Measurements from ENCODE around the gene BTLA. TPM values are rescaled to one million over a fixed set of nuclear protein-coding genes. Genes with fewer than 3 reads are reported as not detected.
"Not testable (repeated sequence)": the region's sequence is repeated elsewhere in the genome, so short reads cannot be mapped to it uniquely, and the experiment has no call there.

Gene BTLA, protein sequence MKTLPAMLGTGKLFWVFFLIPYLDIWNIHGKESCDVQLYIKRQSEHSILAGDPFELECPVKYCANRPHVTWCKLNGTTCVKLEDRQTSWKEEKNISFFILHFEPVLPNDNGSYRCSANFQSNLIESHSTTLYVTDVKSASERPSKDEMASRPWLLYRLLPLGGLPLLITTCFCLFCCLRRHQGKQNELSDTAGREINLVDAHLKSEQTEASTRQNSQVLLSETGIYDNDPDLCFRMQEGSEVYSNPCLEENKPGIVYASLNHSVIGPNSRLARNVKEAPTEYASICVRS
- total RNA-seq (10 to 100 TPM in 1 of 2 donors, 1 to 10 TPM in 1; 9.4 to 16.0 TPM), total RNA-seq (13.1 to 20.5 reads per million in 2 donors)

DNA sequence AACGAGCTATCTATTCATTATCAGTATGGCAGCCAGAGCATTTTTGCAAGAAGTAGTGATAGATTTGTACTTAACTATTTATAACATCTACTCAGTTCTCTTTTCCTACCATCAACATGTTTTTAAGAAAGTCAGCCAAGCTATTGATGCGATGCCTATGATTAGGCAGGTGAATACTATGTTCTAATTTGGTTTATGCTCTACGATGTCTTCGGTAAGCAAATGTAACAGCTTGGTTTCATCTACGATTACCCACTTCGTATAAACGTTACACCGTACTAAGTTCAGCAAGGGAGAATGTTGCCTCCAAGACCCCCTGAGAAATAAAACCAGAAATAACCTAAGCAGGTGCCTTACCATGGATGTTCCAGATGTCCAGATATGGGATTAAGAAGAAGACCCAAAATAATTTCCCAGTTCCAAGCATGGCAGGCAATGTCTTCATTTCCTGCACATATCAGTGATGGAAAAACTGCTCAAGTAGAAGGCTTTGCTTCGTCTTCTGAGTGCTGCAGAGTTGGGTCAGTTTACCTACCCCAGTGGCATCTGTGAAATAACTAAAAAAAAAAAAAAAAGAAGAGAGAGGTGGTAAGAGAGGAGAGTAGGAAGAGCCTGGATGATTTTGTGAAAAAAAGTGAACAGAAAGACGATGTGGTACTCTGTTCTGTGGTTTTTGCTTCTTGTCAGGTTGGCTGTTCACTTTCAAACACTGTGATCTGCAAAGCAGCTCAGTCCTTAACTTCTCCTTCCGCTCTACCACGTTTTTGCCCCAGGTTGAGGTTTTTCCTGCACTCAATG, at the start of gene BTLA:
Gene BTLA (minus strand): TSS at position 559 of the 798 bp plus-strand sequence. CDS start 114 bp downstream, at position 445.
- peaks cover 3% of the 10 kb centered on the region for H3K36me3 Mint-ChIP-seq (ENCODE audit: low read depth)
- H3K4me1 Mint-ChIP-seq = peaks cover 41% of the 10 kb centered on the region

DNA sequence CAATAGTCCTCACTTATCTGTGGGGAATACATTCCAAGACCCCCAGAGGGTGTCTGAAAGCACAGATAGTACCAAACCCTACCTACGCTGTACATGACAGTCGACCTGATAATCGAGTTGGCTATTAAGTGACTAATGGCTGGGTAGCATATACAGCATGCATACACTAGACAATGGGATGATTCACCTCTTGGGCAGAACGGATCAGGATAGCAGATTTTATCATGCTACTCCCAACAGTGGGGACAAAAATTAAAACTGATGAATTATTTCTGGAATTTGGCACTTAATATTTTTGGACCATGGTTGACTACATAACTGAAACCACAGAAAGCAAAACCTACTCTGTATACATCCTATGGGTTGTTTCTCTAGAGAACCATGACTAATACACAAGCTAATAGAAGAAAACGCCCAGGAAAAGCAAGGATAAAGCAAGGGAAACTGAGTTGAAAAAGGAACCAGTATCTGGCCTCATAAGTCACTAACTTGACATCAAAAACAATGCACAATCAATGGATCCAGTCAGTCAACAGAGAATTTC, 47.0 kb upstream of the BTLA start:
- peaks cover 2% of the 10 kb centered on the region for H3K36me3 Mint-ChIP-seq (ENCODE audit: low read depth)

More for the DNA sequence above, at the start of gene BTLA:
- no peaks in the 10 kb centered on the region for H3K9me3 ChIP-seq (ENCODE audit: control insufficient read depth, low read length, poor library complexity, severe bottlenecking)
- peak within 1 kb of the TSS; percentile 95 for H3K4me3 Mint-ChIP-seq
- ATAC-seq (peak; percentile 66), DNase-seq (no peak)
- H3K27me3 Mint-ChIP-seq = no peaks in the 10 kb centered on the region
- H3K27ac Mint-ChIP-seq = peak within 1 kb of the TSS; percentile 98

DNA sequence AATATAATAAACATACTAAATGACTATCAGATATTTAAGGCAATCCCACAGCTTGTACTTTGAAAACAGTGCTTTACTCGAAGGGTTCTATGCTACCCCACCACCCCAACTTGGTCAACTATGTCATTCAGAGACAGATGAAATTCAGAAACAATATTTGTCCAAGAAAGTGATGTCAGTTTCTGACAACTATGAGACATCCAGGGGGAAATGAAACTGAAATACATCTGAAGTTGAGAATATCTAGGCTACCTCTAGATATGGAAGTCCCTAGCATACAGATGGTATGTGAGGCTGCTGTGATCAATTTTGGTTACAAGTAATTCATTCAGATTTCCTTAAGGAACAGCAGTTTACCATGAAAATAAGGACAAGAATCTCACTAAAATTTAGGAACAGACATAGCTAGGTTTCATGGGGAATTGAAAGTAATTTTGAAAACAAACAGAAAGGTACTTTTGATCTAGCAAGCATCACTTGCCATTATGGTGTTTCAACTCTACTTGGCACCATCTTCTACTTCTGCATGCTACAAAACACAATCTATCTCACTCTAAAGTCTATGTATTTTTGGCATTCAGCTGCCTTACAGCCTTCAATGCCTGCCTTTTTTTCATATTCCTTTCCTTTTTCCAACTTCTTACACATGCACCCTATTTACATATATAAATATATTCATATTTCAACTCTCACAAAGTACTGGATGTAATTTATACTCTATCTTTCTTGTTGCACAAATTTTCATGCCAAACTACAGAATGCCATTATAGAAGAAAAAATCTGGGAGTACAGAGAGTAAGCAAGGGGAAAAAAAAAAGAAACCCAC, 40.8 kb upstream of the BTLA start:
- no peak for ATAC-seq
- H3K27ac Mint-ChIP-seq = peak overlapping the region; percentile 84

More for the DNA sequence above, 47.0 kb upstream of the BTLA start:
- no peak for DNase-seq
- H3K9me3 ChIP-seq (ENCODE audit: control insufficient read depth, low read length, poor library complexity, severe bottlenecking) = no peaks in the 10 kb centered on the region
- peak overlapping the region; percentile 3 for H3K27ac Mint-ChIP-seq
- H3K27me3 Mint-ChIP-seq = no peaks in the 10 kb centered on the region
- ATAC-seq = no peak
- H3K4me3 Mint-ChIP-seq = no peak overlapping the region
- H3K4me1 Mint-ChIP-seq = peaks cover 8% of the 10 kb centered on the region

DNA sequence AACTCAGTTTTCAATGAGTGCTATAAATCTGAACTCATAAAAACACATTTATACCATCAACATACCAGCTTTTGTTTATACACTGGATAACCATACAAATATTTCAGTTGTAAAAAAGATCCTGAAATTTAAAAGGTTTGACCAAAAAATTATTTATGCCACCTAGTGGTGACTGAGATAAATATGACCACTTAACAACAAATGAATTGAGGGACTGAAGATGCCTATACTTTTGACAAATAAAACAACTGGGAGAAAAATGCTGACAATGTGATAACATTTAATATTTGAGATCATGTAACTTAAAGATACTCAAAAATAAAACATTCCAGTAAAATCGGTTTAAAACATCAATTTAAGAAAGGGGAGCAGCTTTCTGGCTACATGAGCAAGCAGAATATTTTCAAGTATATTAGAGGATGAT, 32.1 kb upstream of the BTLA start:
- Mint-ChIP-seq H3K27me3 (no peaks in the 10 kb centered on the region), H3K27ac (peak overlapping the region; percentile 66), H3K4me3 (no peak overlapping the region), H3K4me1 (peaks cover 5% of the 10 kb centered on the region), H3K36me3 (ENCODE audit: low read depth) (peaks cover 7% of the 10 kb centered on the region)
- H3K9me3 ChIP-seq (ENCODE audit: control insufficient read depth, low read length, poor library complexity, severe bottlenecking) = no peaks in the 10 kb centered on the region
- DNase-seq = no peak
- ATAC-seq = no peak

More for the DNA sequence above, 40.8 kb upstream of the BTLA start:
- H3K36me3 Mint-ChIP-seq (ENCODE audit: low read depth) = peaks cover 12% of the 10 kb centered on the region
- no peaks in the 10 kb centered on the region for H3K27me3 Mint-ChIP-seq
- H3K4me1 Mint-ChIP-seq = peaks cover 20% of the 10 kb centered on the region
- H3K9me3 ChIP-seq (ENCODE audit: control insufficient read depth, low read length, poor library complexity, severe bottlenecking) = no peaks in the 10 kb centered on the region
- no peak for DNase-seq
- no peak overlapping the region for H3K4me3 Mint-ChIP-seq

DNA sequence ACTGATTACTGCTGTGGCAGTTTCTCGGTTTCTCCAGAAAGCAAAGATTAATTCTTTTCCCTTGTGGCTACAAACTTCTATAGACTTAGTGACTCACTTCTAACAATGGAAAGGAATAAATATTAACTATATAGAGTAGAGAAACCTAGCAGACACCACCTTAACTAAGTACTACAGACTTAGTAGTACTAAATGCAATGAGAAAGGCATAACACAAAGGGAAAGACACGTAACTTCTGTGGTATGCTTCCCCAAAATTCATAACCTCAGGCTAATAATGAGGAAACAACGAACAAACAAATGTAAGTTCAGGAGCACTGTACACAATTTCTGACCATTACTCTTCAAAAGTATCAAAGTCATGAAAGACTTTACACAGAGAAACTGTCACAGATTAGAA, 31.3 kb upstream of the BTLA start:
- ATAC-seq = no peak
- Mint-ChIP-seq H3K4me1 (peaks cover 3% of the 10 kb centered on the region), H3K27ac (peak overlapping the region; percentile 8), H3K36me3 (ENCODE audit: low read depth) (peaks cover 4% of the 10 kb centered on the region), H3K27me3 (no peaks in the 10 kb centered on the region), H3K4me3 (no peak overlapping the region)
- DNase-seq = no peak
- H3K9me3 ChIP-seq (ENCODE audit: control insufficient read depth, low read length, poor library complexity, severe bottlenecking) = no peaks in the 10 kb centered on the region

DNA sequence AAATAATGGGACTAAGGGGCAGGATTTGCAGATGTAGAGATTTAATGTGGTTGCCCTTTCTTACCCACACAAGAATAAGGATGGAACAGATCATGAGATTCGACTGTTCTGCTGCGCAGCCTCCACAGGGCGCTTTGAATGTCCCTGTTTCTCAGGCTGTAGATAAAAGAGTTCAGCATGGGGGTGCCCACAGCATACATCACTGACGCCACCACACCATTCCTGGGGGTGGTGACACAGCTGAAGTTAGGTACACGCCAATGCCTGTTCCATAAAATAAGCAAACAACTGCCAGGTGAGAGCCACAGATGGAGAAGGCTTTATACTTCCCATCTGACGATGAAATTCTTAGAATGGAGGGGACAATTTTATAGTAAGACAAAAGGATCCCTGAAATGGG, 24.9 kb upstream of the BTLA start:
- H3K4me1 Mint-ChIP-seq; H3K4me3 Mint-ChIP-seq; ATAC-seq; H3K9me3 ChIP-seq (ENCODE audit: control insufficient read depth, low read length, poor library complexity, severe bottlenecking); H3K27me3 Mint-ChIP-seq; H3K36me3 Mint-ChIP-seq (ENCODE audit: low read depth); DNase-seq: not testable (repeated sequence)
- peak overlapping the region; percentile 53 for H3K27ac Mint-ChIP-seq

DNA sequence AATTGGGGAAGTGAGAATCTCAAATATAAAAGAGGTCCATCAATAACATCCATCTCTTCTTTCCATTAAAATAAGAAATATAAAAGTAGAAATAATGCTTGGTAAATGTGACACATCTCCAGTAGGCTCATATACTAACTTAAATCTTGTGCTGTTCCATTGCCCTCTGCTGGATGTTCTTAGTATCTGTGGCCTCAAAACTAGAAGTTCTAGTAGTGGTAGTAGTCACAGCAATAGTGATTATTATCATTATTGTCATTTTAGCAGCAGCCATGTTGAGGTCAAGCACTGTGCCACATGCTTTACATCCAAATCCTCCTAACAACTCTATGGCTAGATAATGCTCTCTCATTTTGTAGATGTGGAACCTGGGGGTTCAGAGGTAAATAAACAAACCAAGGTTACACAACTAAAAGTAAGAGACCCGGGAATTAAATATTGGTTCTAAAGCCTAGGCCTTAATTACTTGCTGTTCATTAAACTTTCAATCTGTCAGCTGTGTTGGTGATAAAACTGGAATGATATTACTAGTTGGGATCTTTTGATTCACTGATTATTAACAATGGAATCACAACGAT, 20.2 kb upstream of the BTLA start:
- Mint-ChIP-seq H3K27ac (peak overlapping the region; percentile 49), H3K27me3 (no peaks in the 10 kb centered on the region), H3K4me1 (peaks cover 15% of the 10 kb centered on the region), H3K36me3 (ENCODE audit: low read depth) (no peaks in the 10 kb centered on the region), H3K4me3 (no peak overlapping the region)
- no peak for DNase-seq
- no peaks in the 10 kb centered on the region for H3K9me3 ChIP-seq (ENCODE audit: control insufficient read depth, low read length, poor library complexity, severe bottlenecking)
- peak; percentile 87 for ATAC-seq

DNA sequence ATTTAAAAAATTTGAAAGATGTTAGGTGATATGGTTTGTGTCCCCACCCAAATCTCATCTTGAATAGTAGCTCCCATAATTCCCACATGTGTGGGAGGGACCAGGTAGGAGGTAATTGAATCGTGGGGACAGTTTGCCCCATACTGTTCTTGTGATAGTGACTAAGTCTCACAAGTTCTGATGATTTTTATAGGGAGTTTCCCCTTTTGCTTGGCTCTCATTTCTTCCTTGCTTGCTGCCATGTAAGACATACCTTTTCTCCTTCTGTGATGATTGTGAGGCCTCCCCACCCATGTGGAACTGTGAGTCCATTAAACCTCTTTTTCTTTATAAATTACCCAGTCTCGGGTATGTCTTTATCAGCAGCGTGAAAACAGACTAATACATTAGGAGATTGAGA, 19.7 kb upstream of the BTLA start:
- H3K27ac Mint-ChIP-seq = peak overlapping the region; percentile 49
- not testable (repeated sequence) for DNase-seq
- peaks cover 13% of the 10 kb centered on the region for H3K4me1 Mint-ChIP-seq

DNA sequence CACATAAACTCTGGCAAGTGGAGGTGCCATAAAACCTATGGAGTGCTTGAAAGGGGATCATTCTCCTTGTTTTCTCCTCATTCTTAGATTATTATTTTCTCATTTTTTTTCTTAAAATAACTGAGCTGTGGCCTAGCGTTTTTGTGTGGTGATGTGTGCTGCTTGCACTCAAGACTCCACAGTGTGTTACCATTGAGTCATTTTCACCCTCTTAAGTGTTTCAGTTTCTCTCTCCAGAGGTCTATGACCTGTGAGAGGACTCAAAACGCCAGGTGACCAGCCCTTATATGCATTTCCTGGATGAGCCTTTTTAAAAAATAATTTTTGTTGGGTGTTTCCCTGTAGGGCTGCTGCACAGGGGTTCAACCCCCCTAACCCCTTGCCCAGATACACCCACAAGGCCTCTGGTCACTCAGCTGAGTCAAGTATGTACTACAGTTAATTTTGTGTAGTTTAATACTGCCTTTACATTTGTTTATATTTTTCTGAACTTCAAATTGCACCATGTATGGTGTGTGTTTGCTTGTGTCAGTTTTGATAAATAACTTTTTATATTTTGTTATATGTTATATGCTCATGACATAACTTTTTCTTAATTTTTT, 15.4 kb upstream of the BTLA start:
- no peaks in the 10 kb centered on the region for H3K9me3 ChIP-seq (ENCODE audit: control insufficient read depth, low read length, poor library complexity, severe bottlenecking)
- Mint-ChIP-seq H3K27me3 (no peaks in the 10 kb centered on the region), H3K27ac (no peak overlapping the region), H3K4me3 (no peak overlapping the region), H3K36me3 (ENCODE audit: low read depth) (no peaks in the 10 kb centered on the region), H3K4me1 (peaks cover 13% of the 10 kb centered on the region)
- ATAC-seq (no peak), DNase-seq (no peak)

More for the DNA sequence above, 19.7 kb upstream of the BTLA start:
- peak; percentile 44 for ATAC-seq
- not testable (repeated sequence) for H3K9me3 ChIP-seq (ENCODE audit: control insufficient read depth, low read length, poor library complexity, severe bottlenecking); H3K36me3 Mint-ChIP-seq (ENCODE audit: low read depth); H3K4me3 Mint-ChIP-seq; H3K27me3 Mint-ChIP-seq

DNA sequence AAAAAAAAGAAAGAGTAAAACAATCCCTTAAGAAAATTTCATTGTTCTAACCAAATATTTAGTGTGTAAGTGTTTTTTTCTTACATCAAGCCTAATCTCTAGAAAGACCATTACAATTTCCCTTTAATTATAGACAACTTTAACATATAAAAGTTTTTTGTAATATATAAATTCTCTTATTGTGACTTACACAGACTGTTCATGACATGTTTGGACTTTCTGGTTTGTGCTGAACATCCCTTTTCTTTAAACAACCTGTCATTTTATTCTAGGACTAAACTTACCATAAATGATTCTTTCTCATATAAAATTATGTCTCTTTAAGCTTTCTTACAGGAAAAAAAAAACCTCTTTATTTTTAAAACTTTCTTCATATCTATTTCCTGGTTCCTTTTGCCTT, 13.0 kb upstream of the BTLA start:
- Mint-ChIP-seq H3K27ac (no peak overlapping the region), H3K36me3 (ENCODE audit: low read depth) (no peaks in the 10 kb centered on the region), H3K4me1 (peaks cover 6% of the 10 kb centered on the region), H3K4me3 (no peak overlapping the region), H3K27me3 (no peaks in the 10 kb centered on the region)
- ATAC-seq = no peak
- DNase-seq = no peak
- no peaks in the 10 kb centered on the region for H3K9me3 ChIP-seq (ENCODE audit: control insufficient read depth, low read length, poor library complexity, severe bottlenecking)

DNA sequence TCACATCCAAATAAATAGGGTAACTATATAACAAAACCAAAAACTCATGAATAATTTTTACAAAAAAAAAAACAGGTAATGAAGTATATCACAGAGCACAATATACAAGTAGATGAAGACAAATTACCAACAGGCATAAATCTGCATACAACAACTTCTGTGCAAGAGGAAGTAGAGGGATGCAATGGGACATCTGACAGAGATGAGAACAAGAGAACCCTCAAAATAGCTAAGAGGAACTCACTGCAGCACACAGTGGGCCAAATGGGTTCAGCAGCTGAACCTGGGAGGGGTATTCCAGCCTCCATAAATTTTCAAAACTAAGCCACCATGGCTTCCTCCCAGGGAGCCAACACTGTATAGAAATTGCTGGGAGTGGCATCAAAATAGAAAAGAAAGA, 9.6 kb upstream of the BTLA start:
- H3K9me3 ChIP-seq (ENCODE audit: control insufficient read depth, low read length, poor library complexity, severe bottlenecking) = no peaks in the 10 kb centered on the region
- Mint-ChIP-seq H3K27me3 (no peaks in the 10 kb centered on the region), H3K4me1 (peaks cover 3% of the 10 kb centered on the region), H3K27ac (no peak overlapping the region), H3K36me3 (ENCODE audit: low read depth) (no peaks in the 10 kb centered on the region), H3K4me3 (no peak overlapping the region)
- no peak for DNase-seq
- no peak for ATAC-seq

DNA sequence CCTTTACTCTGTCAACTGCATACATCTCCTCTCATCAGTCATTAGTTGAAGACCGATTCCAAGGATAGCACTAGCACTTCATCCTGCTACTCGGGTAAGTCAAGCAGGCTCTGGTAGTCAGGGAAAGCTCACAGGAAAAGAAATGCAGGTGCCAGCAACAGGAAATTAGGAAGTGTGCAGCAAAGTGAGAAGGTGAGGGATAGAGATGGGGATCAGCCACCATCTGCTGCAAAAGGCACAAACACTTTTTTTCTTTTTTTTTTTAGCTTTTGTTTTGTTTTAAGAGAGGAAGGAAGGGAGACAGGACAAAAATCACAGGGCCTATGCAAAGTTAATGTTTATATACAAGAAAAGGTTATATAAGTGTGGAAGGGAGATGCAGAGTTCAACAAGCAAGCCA, 9.0 kb upstream of the BTLA start:
- Mint-ChIP-seq H3K4me1 (peaks cover 6% of the 10 kb centered on the region), H3K27me3 (no peaks in the 10 kb centered on the region), H3K27ac (no peak overlapping the region), H3K4me3 (no peak overlapping the region), H3K36me3 (ENCODE audit: low read depth) (no peaks in the 10 kb centered on the region)
- no peaks in the 10 kb centered on the region for H3K9me3 ChIP-seq (ENCODE audit: control insufficient read depth, low read length, poor library complexity, severe bottlenecking)
- ATAC-seq (no peak), DNase-seq (no peak)
